ENCODE results near the gene PLEKHD1. TPM values are rescaled to one million over a fixed set of nuclear protein-coding genes. Genes with fewer than 3 reads are reported as not detected.

Gene PLEKHD1
- total and polyA plus RNA-seq, 7 donors: 0.01 to 0.69 (median 0.04) TPM; not detected in 1

DNA sequence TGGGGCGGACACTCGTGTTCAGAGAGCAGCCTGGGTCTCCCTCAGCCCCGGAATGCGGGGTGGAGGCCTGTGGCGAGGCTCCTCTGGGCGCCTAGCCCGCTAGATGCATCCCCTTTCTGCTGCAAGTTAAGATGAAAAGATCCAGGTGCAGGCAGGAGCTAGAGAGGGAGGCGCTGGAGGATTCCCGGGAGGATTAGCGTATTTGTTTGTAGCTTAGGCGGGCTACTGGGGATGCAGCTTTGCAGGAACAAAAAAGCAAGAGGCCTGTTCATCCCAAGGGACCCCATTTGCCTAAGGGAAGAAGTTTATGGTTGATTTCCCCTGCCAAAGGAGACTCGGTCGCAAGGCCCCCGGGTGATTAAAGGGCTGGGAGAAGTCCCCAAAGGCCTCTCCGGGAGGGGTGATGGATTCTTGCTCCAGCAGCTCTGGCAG lies 89.3 kb downstream of the PLEKHD1 start:
- ATAC-seq (no peak), DNase-seq (no peak)
- intact Hi-C loops (cut with DNase I): loop anchor here (2.0 to 5.0 kb wide), 3 partner anchors 37 to 332 kb away; no protein-coding TSS in a partner anchor
- peak overlapping the region; percentile 66 for H3K4me3 ChIP-seq
- no peak overlapping the region for H3K27ac ChIP-seq
- H3K4me1 ChIP-seq: peaks cover 29% of the 10 kb centered on the region
- no peak for TF ChIP-seq CTCF (IDR thresholded peaks at IDR 0.05)
- no peaks in the 10 kb centered on the region for H3K9me3 ChIP-seq
- no peaks in the 10 kb centered on the region for H3K36me3 ChIP-seq (ENCODE audit: insufficient read depth in 1 of 2, low read depth in 1 of 2)
- 5 to 6% (median 6%) methylated on average over 15 of the region's 15 CpGs for WGBS, 3 donors
- peaks cover 0 to 82% (median 26%) of the 10 kb centered on the region in 3 donors for H3K27me3 ChIP-seq (ENCODE audit: insufficient read depth in 3 of 3, low read length in 2 of 3)

DNA sequence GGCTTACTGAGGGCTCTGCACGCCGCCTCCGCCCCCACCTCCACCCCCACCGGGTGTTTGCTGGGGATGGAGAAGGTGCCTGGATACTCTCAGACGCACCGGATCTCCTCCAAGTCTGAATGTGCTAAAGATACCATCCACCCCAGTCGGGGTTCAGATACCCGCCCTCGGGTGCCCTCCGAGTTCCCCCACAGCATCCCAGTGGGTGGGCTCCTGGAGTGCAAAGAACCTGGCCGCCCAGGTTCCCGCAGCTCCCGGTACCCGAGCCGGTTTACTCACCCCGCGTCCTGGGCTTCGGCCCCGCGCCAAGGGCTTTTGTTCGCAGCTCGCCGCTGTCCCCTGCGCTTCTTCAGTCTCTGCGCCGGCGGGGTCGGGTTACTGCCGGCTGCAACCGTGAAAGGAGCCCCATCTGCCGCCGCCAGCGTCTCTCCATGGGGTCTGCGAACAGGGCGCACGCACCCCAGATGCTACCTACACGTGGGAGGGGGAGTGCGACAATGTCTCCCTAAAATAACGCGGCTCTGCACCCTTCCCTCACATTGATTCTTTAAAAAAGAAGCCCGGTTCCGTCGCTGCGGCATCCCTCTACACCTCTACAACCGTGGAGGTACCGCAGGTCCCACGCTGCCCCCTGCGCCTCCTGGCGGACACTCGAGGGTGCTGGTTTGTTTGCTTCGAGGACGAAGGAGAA lies 89.9 kb downstream of the PLEKHD1 start, which contains the start of gene CCDC177:
CCDC177 (minus strand) TSS at position 609 of the 691 bp plus-strand sequence. CDS start 1,249 bp downstream, outside the sequence.
- peak; percentile 84 for TF ChIP-seq CTCF (IDR thresholded peaks at IDR 0.05)
- Histone ChIP-seq H3K9me3 (no peaks in the 10 kb centered on the region), H3K27me3 (ENCODE audit: insufficient read depth in 3 of 3, low read length in 2 of 3) (peaks cover 0 to 77% (median 26%) of the 10 kb centered on the region in 3 donors), H3K36me3 (ENCODE audit: insufficient read depth in 1 of 2, low read depth in 1 of 2) (no peaks in the 10 kb centered on the region), H3K27ac (no peak within 1 kb of the TSS), H3K4me3 (peak within 1 kb of the TSS; percentile 66), H3K4me1 (peaks cover 29% of the 10 kb centered on the region)
- ATAC-seq: peak; percentile 47 to 79 (median 66)
- WGBS, 3 donors: 1% methylated on average over 51 to 52 of the region's 52 CpGs
- peak; percentile 53 to 70 for DNase-seq
- intact Hi-C loops (cut with DNase I): loop anchor here (2.0 to 5.0 kb wide), 3 partner anchors 37 to 332 kb away; no protein-coding TSS in a partner anchor

GRCh38 chr14:69574954-69575295 lies 90.4 kb downstream of the PLEKHD1 start:
- intact Hi-C loops (cut with DNase I): loop anchor here (2.0 to 5.0 kb wide), 3 partner anchors 38 to 333 kb away; no protein-coding TSS in a partner anchor
- no peak for ATAC-seq
- Histone ChIP-seq H3K27ac (no peak overlapping the region), H3K9me3 (no peaks in the 10 kb centered on the region), H3K4me3 (peak overlapping the region; percentile 66), H3K4me1 (peaks cover 29% of the 10 kb centered on the region), H3K27me3 (ENCODE audit: insufficient read depth in 3 of 3, low read length in 2 of 3) (peaks cover 0 to 72% (median 26%) of the 10 kb centered on the region in 3 donors), H3K36me3 (ENCODE audit: insufficient read depth in 1 of 2, low read depth in 1 of 2) (no peaks in the 10 kb centered on the region)
- no peak for TF ChIP-seq CTCF (IDR thresholded peaks at IDR 0.05)
- 45 to 51% (median 46%) methylated on average over 5 of the region's 5 CpGs for WGBS, 3 donors
- DNase-seq: no peak

DNA sequence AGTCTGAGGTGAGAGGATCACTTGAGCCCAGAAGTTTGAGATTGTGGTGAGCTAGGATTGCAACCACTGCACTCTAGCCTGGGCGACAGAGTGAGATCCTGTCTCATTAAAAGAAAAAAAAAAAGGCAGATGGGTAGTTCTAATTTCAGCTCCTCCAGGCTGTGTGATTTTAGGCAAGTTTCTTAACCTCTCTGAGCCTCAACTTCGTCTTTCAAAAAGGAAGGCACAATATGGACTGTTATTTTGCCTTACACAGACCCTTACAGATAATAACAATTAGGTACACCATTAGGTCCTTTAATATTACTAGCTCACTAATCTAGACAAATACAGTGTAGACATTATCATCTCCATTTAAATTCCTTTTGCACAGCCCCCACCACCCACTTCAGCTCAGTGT lies 94.9 kb downstream of the PLEKHD1 start:
- no peak for DNase-seq
- H3K27ac ChIP-seq: no peak overlapping the region
- ATAC-seq: no peak
- no peaks in the 10 kb centered on the region for H3K36me3 ChIP-seq (ENCODE audit: insufficient read depth in 1 of 2, low read depth in 1 of 2)
- no peak overlapping the region for H3K4me3 ChIP-seq
- H3K4me1 ChIP-seq: peaks cover 13% of the 10 kb centered on the region
- H3K9me3 ChIP-seq: no peaks in the 10 kb centered on the region
- TF ChIP-seq CTCF (IDR thresholded peaks at IDR 0.05): no peak
- WGBS, 3 donors: 87 to 98% (median 90%) methylated on average over 2 of the region's 2 CpGs
- peaks cover 0 to 27% (median 5%) of the 10 kb centered on the region in 3 donors for H3K27me3 ChIP-seq (ENCODE audit: insufficient read depth in 3 of 3, low read length in 2 of 3)
- intact Hi-C loops (cut with DNase I): no loop called here

Data from psoas muscle (tissue), 8 donors.